Kidney epithelial cell (primary cell): ENCODE data around the gene OR52I2. TPM values are rescaled to one million over a fixed set of nuclear protein-coding genes. Genes with fewer than 3 reads are reported as not detected.

Experiments
- DNase-seq: peaks from one replicate; pipeline ENCODE4 v3.0.0-alpha.2; 2010; ENCODE audit warnings: low read depth
- H3K27me3 ChIP-seq: 2 replicates; pipeline ENCODE4 v1.6.0; 2011; ENCODE audit warnings: low read length; ENCODE audit not compliant: control insufficient read depth, insufficient read depth
- H3K36me3 ChIP-seq: 2 replicates; pipeline ENCODE4 v1.5.1; 2011; ENCODE audit warnings: low read length; ENCODE audit not compliant: control insufficient read depth, insufficient read depth
- H3K4me3 ChIP-seq: 2 replicates; pipeline ENCODE4 v1.5.1; 2011; ENCODE audit warnings: low read depth, mild to moderate bottlenecking, control low read depth, low read length
- CTCF ChIP-seq: IDR thresholded peaks from 2 replicates; pipeline ENCODE4 v1.5.1; 2011; ENCODE audit warnings: mild to moderate bottlenecking, moderate library complexity, low read length, control low read depth, inconsistent platforms; ENCODE audit not compliant: insufficient read depth, poor library complexity, severe bottlenecking
- total RNA-seq: library from RNA; depleted of rRNA; stranded (reverse); fragments of >200 nt; gene quantifications from 2 replicates; pipeline ENCODE4 v1.2.3, GENCODE V29; 2015

OR52I2 gene
- total RNA-seq, 1 donor from 2014 or later, result not detected

GRCh38 chr11:4547416-4547815 lies 34.1 kb upstream of the OR52I2 start:
- no peak for DNase-seq
- Histone ChIP-seq H3K27me3 (no peaks in the 10 kb centered on the region), H3K4me3 (no peak overlapping the region), H3K36me3 (no peaks in the 10 kb centered on the region)
- TF ChIP-seq CTCF, result no peak

- Histone ChIP-seq H3K27me3 (no peaks in the 10 kb centered on the region), H3K36me3 (no peaks in the 10 kb centered on the region), H3K4me3 (no peak overlapping the region)
- no peak for DNase-seq
- peak; percentile 22 for TF ChIP-seq CTCF
Observed at GRCh38 chr11:4551346-4551979, 30.1 kb upstream of the OR52I2 start.

GRCh38 chr11:4559527-4560440 lies 21.8 kb upstream of the OR52I2 start:
- DNase-seq, result no peak
- Histone ChIP-seq H3K36me3 (no peaks in the 10 kb centered on the region), H3K4me3 (no peak overlapping the region), H3K27me3 (no peaks in the 10 kb centered on the region)
- TF ChIP-seq CTCF, result no peak

GRCh38 chr11:4560467-4560866 lies 21.1 kb upstream of the OR52I2 start:
- DNase-seq, result no peak
- no peaks in the 10 kb centered on the region for H3K27me3 ChIP-seq
- H3K4me3 ChIP-seq, result no peak overlapping the region
- TF ChIP-seq CTCF, result no peak
- no peaks in the 10 kb centered on the region for H3K36me3 ChIP-seq

GRCh38 chr11:4565371-4565770 lies 16.2 kb upstream of the OR52I2 start:
- TF ChIP-seq CTCF, result no peak
- Histone ChIP-seq H3K36me3 (no peaks in the 10 kb centered on the region), H3K27me3 (no peaks in the 10 kb centered on the region), H3K4me3 (no peak overlapping the region)
- DNase-seq, result no peak
